ENCODE measurements around the gene CCDC33. TPM values are rescaled to one million over a fixed set of nuclear protein-coding genes. Genes with fewer than 3 reads are reported as not detected.

The CCDC33 gene
- total RNA-seq, 1 experiment from 2014 or later: 0.15 TPM

GRCh38 chr15:74259821-74260607 is 23.9 kb downstream of the CCDC33 start:
- Histone ChIP-seq H3K9me3 (ENCODE audit: control insufficient read depth in 1 of 2, insufficient read depth in 1 of 2, low read depth in 1 of 2, low read length in 2 of 2) (no peaks in the 10 kb centered on the region), H3K36me3 (ENCODE audit: control insufficient read depth in 1 of 2, insufficient read depth in 2 of 2, low read length in 2 of 2) (no peaks in the 10 kb centered on the region), H3K9me2 (ENCODE audit: insufficient read depth) (no peaks in the 10 kb centered on the region), H3K4me2 (ENCODE audit: low read length) (no peak overlapping the region), H3K79me2 (ENCODE audit: insufficient read depth, low read length) (no peaks in the 10 kb centered on the region), H3K4me3 (replicated peaks in 1 of 2; ENCODE audit: low read depth in 1 of 2, low read length in 2 of 2) (no peak overlapping the region), H3K27me3 (ENCODE audit: insufficient read depth, low read length) (peaks cover 44% of the 10 kb centered on the region), H3K27ac (ENCODE audit: low read depth, low read length) (no peak overlapping the region), H2AFZ (ENCODE audit: low read depth, low read length, poor library complexity, severe bottlenecking) (no peak overlapping the region), H4K20me1 (ENCODE audit: insufficient read depth) (no peaks in the 10 kb centered on the region), H3K9ac (ENCODE audit: low read length) (no peak overlapping the region), H3K4me1 (ENCODE audit: control insufficient read depth in 1 of 2, insufficient read depth in 2 of 2, low read length in 2 of 2) (no peaks in the 10 kb centered on the region)
- TF ChIP-seq TCF7L2 (IDR thresholded peaks at IDR 0.05; ENCODE audit: borderline replicate concordance, extremely low read depth, insufficient read depth, insufficient read length): no peak
- TF ChIP-seq CTCF (IDR thresholded peaks at IDR 0.05 in 2 of 3, conservative IDR thresholded peaks at IDR 0.05 in 1 of 3; ENCODE audit: borderline replicate concordance in 1 of 3, insufficient read depth in 1 of 3, low read depth in 2 of 3, low read length in 2 of 3): no peak
- no peak for TF ChIP-seq SP1 (IDR thresholded peaks at IDR 0.05; ENCODE audit: low read depth)
- TF ChIP-seq SRF (IDR thresholded peaks at IDR 0.05; ENCODE audit: low read depth): no peak
- TF ChIP-seq CEBPB (IDR thresholded peaks at IDR 0.05; ENCODE audit: low read depth): no peak
- no peak for TF ChIP-seq EGR1 (IDR thresholded peaks at IDR 0.05; ENCODE audit: low read depth)
- no peak for TF ChIP-seq FOSL1 (IDR thresholded peaks at IDR 0.05; ENCODE audit: low read depth)
- no peak for TF ChIP-seq ATF3 (IDR thresholded peaks at IDR 0.05)
- TF ChIP-seq EZH2 (IDR thresholded peaks at IDR 0.05): no peak
- TF ChIP-seq POLR2A (IDR thresholded peaks at IDR 0.05; ENCODE audit: borderline replicate concordance, extremely low read depth, insufficient read depth, insufficient read length): no peak
- ATAC-seq (no peak), DNase-seq (ENCODE audit: low read depth, low spot score) (no peak)
- no TSS peak for BruUV-seq (replicated peaks)
- CTCF ChIA-PET: no interaction called here
- intact Hi-C loops (cut with micrococcal nuclease): no loop called here
- POLR2A ChIA-PET: no interaction called here
- RAD21 ChIA-PET (ENCODE audit: low non-redundant PET in 1 of 2, low total read pairs in 2 of 2, uncharacterized antibody in 2 of 2, unreplicated experiment in 2 of 2): no interaction called here

All from HCT116 (cell line).